GM11168 (cell line): ENCODE data around the gene POLE.

Experiments
- in situ Hi-C: fragments of 300-500 bp; cut with MboI; formaldehyde crosslinking; loops from one replicate; pipeline ENCODE4 v1.12.0; 2022; ENCODE audit warnings: low sequenced_read_pairs; ENCODE audit not compliant: unreplicated experiment

POLE gene

GRCh38 chr12:132659146-132659545 is 28.0 kb downstream of the POLE start:
- in situ Hi-C loops: no loop called here

GRCh38 chr12:132658149-132658894 is 28.8 kb downstream of the POLE start:
- in situ Hi-C loops: no loop called here

GRCh38 chr12:132657004-132657727 is 30.0 kb downstream of the POLE start:
- in situ Hi-C loops: no loop called here

GRCh38 chr12:132653567-132654290 is 33.4 kb downstream of the POLE start:
- in situ Hi-C loops: no loop called here

- in situ Hi-C loops: no loop called here
Observed at GRCh38 chr12:132651444-132652100, 35.6 kb downstream of the POLE start.

- in situ Hi-C loops: no loop called here
Observed at GRCh38 chr12:132649226-132649945, 37.8 kb downstream of the POLE start.

- in situ Hi-C loops: no loop called here
Observed at GRCh38 chr12:132648616-132649225, 38.4 kb downstream of the POLE start.

- in situ Hi-C loops: no loop called here
Observed at GRCh38 chr12:132647858-132648257, 39.3 kb downstream of the POLE start.

GRCh38 chr12:132646850-132647249 is 40.3 kb downstream of the POLE start:
- in situ Hi-C loops: no loop called here

- in situ Hi-C loops: no loop called here
Observed at GRCh38 chr12:132642846-132643835, 44.0 kb downstream of the POLE start.

GRCh38 chr12:132641811-132642650 is 45.1 kb downstream of the POLE start:
- in situ Hi-C loops: no loop called here

GRCh38 chr12:132640936-132641335 is 46.2 kb downstream of the POLE start:
- in situ Hi-C loops: no loop called here

- in situ Hi-C loops: no loop called here
Observed at GRCh38 chr12:132639956-132640520, 47.1 kb downstream of the POLE start.

- in situ Hi-C loops: no loop called here
Observed at GRCh38 chr12:132638541-132639408, 48.4 kb downstream of the POLE start.

GRCh38 chr12:132637811-132638210 is 49.3 kb downstream of the POLE start:
- in situ Hi-C loops: no loop called here
